Skin of body (tissue), 3 donors: ENCODE measurements around the gene BNIPL. TPM values are rescaled to one million over a fixed set of nuclear protein-coding genes. Genes with fewer than 3 reads are reported as not detected.

Source experiments
- DNase-seq: peaks from one replicate; lab custom pipeline; 2025; lab: John Stamatoyannopoulos, UW
- small RNA-seq: library from RNA; depleted of rRNA; stranded (forward); fragments of <200 nt; gene quantifications from one replicate; pipeline ENCODE3, GENCODE V24; 2014; ENCODE audit warnings: low replicate concordance
- total RNA-seq: library from RNA; depleted of rRNA; stranded (reverse); fragments of >200 nt; gene quantifications from one replicate; pipeline ENCODE4 v1.2.3, GENCODE V29; 2014

BNIPL gene
- total RNA-seq, 1 donor from 2014 or later: 37.0 TPM

GRCh38 chr1:151056149-151056548 lies 19.8 kb downstream of the BNIPL start:
- DNase-seq: no peak

- DNase-seq: peak; percentile 26
Measured at GRCh38 chr1:151058692-151059091, 22.3 kb downstream of the BNIPL start.

GRCh38 chr1:151059109-151060006 lies 23.0 kb downstream of the BNIPL start, which contains the start of gene CDC42SE1:
TSS of gene CDC42SE1 (minus strand) at chr1:151059622. CDS start at chr1:151055730, 3,892 bp downstream.
- DNase-seq: peak; percentile 79

GRCh38 chr1:151060007-151060656 lies 23.7 kb downstream of the BNIPL start, which contains the start of gene MLLT11:
TSS of gene MLLT11 (plus strand) at chr1:151060397. CDS start at chr1:151067225, 6,828 bp downstream.
- DNase-seq: peak; percentile 91

GRCh38 chr1:151060657-151061421 lies 24.5 kb downstream of the BNIPL start:
- DNase-seq: no peak

- peak; percentile 36 for DNase-seq
Measured at GRCh38 chr1:151061704-151062103, 25.3 kb downstream of the BNIPL start.

- no peak for DNase-seq
Measured at GRCh38 chr1:151062741-151063371, 26.5 kb downstream of the BNIPL start.

- DNase-seq: no peak
Measured at GRCh38 chr1:151065089-151065645, 28.8 kb downstream of the BNIPL start.

GRCh38 chr1:151067185-151067584 lies 30.8 kb downstream of the BNIPL start:
- DNase-seq: no peak

- DNase-seq: no peak
Measured at GRCh38 chr1:151069103-151069486, 32.7 kb downstream of the BNIPL start.

- DNase-seq: peak; percentile 97
Measured at GRCh38 chr1:151070474-151071276, 34.3 kb downstream of the BNIPL start, which contains the start of gene GABPB2. TSS of gene GABPB2 (plus strand) at chr1:151070761. CDS start at chr1:151088190, 17,429 bp downstream.

- DNase-seq: no peak
Measured at GRCh38 chr1:151072224-151072623, 35.8 kb downstream of the BNIPL start.

- DNase-seq: no peak
Measured at GRCh38 chr1:151085953-151086559, 49.7 kb downstream of the BNIPL start.

Small RNAs within 50 kb of the gene (small RNA-seq; reads per million reads assigned to genes)
- not detected for gene RNU6-884P

Other genes with a start within 250 kb of the BNIPL start
- 177 TPM for gene CTSK, start 228.3 kb upstream of the BNIPL start, total RNA-seq
- 48.4 TPM for gene ARNT, start 160.0 kb upstream of the BNIPL start, total RNA-seq
- 0.10 TPM for gene CTXND2, start 149.4 kb upstream of the BNIPL start, total RNA-seq
- gene SETDB1, start 110.2 kb upstream of the BNIPL start, total RNA-seq: 36.5 TPM
- 43.7 TPM for gene CERS2, start 61.8 kb upstream of the BNIPL start, total RNA-seq
- 4.7 TPM for gene ANXA9, start 54.3 kb upstream of the BNIPL start, total RNA-seq
- 19.4 TPM for gene MINDY1, start 29.7 kb upstream of the BNIPL start, total RNA-seq
- gene PRUNE1, start 28.1 kb upstream of the BNIPL start, total RNA-seq: 11.4 TPM
- gene C1orf56, start 11.2 kb downstream of the BNIPL start, total RNA-seq: 1.8 TPM
- gene CDC42SE1, start 23.0 kb downstream of the BNIPL start, total RNA-seq: 59.2 TPM
- gene MLLT11, start 23.8 kb downstream of the BNIPL start, total RNA-seq: 3.1 TPM
- gene GABPB2, start 34.2 kb downstream of the BNIPL start, total RNA-seq: 14.0 TPM
- gene SEMA6C, start 110.0 kb downstream of the BNIPL start, total RNA-seq: 10.7 TPM
- gene TNFAIP8L2, start 120.1 kb downstream of the BNIPL start, total RNA-seq: 2.2 TPM
- gene LYSMD1, start 129.3 kb downstream of the BNIPL start, total RNA-seq: 7.3 TPM
- 19.2 TPM for gene SCNM1, start 129.6 kb downstream of the BNIPL start, total RNA-seq
- gene TMOD4, start 139.4 kb downstream of the BNIPL start, total RNA-seq: 8.0 TPM
- gene VPS72, start 153.6 kb downstream of the BNIPL start, total RNA-seq: 28.1 TPM
- gene PIP5K1A, start 162.0 kb downstream of the BNIPL start, total RNA-seq: 70.1 TPM
- 88.1 TPM for gene PSMD4, start 218.1 kb downstream of the BNIPL start, total RNA-seq
- gene ZNF687, start 245.7 kb downstream of the BNIPL start, total RNA-seq: 8.4 TPM